GM12891 (cell line): ENCODE data around the gene CREB5.

Experiments
- PAX5 ChIP-seq: IDR thresholded peaks from 2 replicates; pipeline ENCODE4 v1.6.1; 2011; ENCODE audit warnings: low read length, moderate library complexity, mild to moderate bottlenecking; ENCODE audit not compliant: insufficient read depth, severe bottlenecking
- POLR2A ChIP-seq: IDR thresholded peaks from 2 replicates; pipeline ENCODE4 v1.6.1; 2011; ENCODE audit warnings: low read depth, low read length, control low read depth
- POLR2AphosphoS5 ChIP-seq: IDR thresholded peaks from 2 replicates; pipeline ENCODE4 v1.6.1; 2011; ENCODE audit warnings: low read depth, low read length, control low read depth
- POU2F2 ChIP-seq: IDR thresholded peaks from 2 replicates; pipeline ENCODE4 v1.6.1; 2011; ENCODE audit warnings: low read depth, mild to moderate bottlenecking, control low read depth, low read length, moderate library complexity
- TAF1 ChIP-seq: IDR thresholded peaks from 2 replicates; pipeline ENCODE4 v1.6.1; 2011; ENCODE audit warnings: low read depth, low read length, control low read depth

GRCh38 chr7:28750981-28751380 is 338.7 kb downstream of the CREB5 start:
- TF ChIP-seq POLR2A = no peak
- TF ChIP-seq POU2F2 = no peak
- TF ChIP-seq POLR2AphosphoS5 = no peak
- TF ChIP-seq TAF1 = no peak
- TF ChIP-seq PAX5 = no peak
